Activated CD8-positive, alpha-beta T cell treated with anti-CD3 and anti-CD28 coated beads, Interleukin-2, amount 10 ng/mL, durations not matched to agents 7 days and 5 days (primary cell): ENCODE data around the gene MBNL1. TPM values are rescaled to one million over a fixed set of nuclear protein-coding genes. Genes with fewer than 3 reads are reported as not detected.
"Not testable (repeated sequence)": the region's sequence is repeated elsewhere in the genome, so short reads cannot be mapped to it uniquely, and the experiment has no call there.

Experiments
- ATAC-seq: fragments of 150-1000 bp; cut with Tn5 transposase; one replicate; pipeline ENCODE4 v1.10.0; 2021; ENCODE audit warnings: moderate library complexity
- CTCF ChIA-PET: fragments of 350-600 bp; sonication (Branson Sonifier 250); formaldehyde crosslinking; loops from one replicate; lab custom pipeline; 2021; ENCODE audit warnings: antibody characterized with exemption; lab: Charles Lee
- POLR2A ChIA-PET: fragments of 350-600 bp; sonication (Branson Sonifier 250); formaldehyde crosslinking; loops from one replicate; lab custom pipeline; 2021; ENCODE audit warnings: antibody characterized with exemption; lab: Charles Lee
- DNase-seq: peaks from one replicate; pipeline ENCODE4 v3.0.0-alpha.2; 2020
- H3K27ac Mint-ChIP-seq: one replicate; pipeline ENCODE4 v1.8.0; 2021; ENCODE audit warnings: mild to moderate bottlenecking, mixed read lengths
- H3K27me3 Mint-ChIP-seq: one replicate; pipeline ENCODE4 v1.8.0; 2021; ENCODE audit warnings: low read depth, mixed read lengths
- H3K36me3 Mint-ChIP-seq: one replicate; pipeline ENCODE4 v1.8.0; 2021; ENCODE audit warnings: low read depth, mixed read lengths
- H3K4me1 Mint-ChIP-seq: one replicate; pipeline ENCODE4 v1.8.0; 2021; ENCODE audit warnings: low read depth, mixed read lengths
- H3K4me3 Mint-ChIP-seq: one replicate; pipeline ENCODE4 v1.8.0; 2021; ENCODE audit warnings: mild to moderate bottlenecking, mixed read lengths
- H3K9me3 Mint-ChIP-seq: one replicate; pipeline ENCODE4 v1.8.0; 2022; ENCODE audit warnings: mixed read lengths; ENCODE audit not compliant: insufficient read depth
- total RNA-seq, 2 experiments: library from RNA; stranded (reverse); gene quantifications; one replicate each; pipeline ENCODE4 v1.2.3, GENCODE V29; 2021

MBNL1 gene
- total RNA-seq, 2 experiments from 2014 or later, result 469 to 504 TPM

DNA sequence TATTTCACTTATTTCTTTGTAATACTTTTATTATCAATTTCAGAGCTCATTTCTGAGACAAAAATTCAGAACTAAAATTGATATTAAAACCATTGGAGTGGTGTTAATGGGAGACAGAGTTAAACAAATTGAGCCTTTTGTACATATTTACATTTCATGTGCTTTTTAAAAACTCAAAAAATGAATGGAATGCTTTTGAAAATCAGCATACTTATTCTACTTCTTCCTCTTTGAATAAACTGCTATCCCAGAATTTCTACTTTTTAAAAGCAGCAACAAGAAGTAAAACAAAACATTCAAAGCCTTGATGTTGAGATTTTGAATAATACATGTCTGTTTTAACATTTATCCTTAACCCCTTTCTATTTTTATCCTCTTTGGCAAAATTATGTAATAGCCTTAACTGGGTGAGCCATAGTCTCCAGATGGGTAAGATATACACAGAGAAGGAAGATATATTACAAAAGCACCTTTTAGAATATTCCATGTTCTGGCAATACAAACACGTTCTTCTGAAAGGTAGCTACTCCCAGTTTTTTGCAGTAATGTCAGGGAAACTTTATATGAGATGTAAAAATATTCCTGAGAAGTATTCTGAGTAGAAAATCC is 123.6 kb downstream of the MBNL1 start:
- no peak for DNase-seq
- Mint-ChIP-seq H3K36me3 (peaks cover 66% of the 10 kb centered on the region), H3K4me1 (peaks cover 33% of the 10 kb centered on the region), H3K4me3 (no peak overlapping the region), H3K9me3 (no peaks in the 10 kb centered on the region), H3K27ac (no peak overlapping the region), H3K27me3 (no peaks in the 10 kb centered on the region)
- POLR2A ChIA-PET, result no interaction called here
- CTCF ChIA-PET, result interaction anchor here (0.6 to 1.5 kb wide), 3 partner anchors 9 to 87 kb away, joined by 3 to 4 read pairs (median 3); no protein-coding TSS in a partner anchor
- ATAC-seq, result no peak

DNA sequence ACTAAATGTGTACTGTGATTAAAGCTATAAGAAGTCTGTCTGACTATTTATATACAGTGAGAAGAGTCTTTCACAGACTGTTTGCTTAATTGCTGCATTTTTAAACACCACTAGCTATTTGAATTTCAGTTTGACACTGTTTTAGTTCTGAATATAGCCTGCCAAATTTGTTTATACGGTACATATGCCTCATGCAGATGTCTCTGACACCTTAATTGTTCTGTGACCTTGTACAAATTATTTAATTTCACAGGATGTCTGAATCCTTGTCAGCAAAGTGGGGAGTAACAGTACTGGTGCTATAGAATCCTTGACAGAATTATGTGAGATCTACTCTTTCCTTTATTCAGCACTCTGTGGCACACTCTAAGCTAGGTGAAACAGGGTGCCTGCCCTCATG is 125.5 kb downstream of the MBNL1 start:
- Mint-ChIP-seq H3K27me3 (no peaks in the 10 kb centered on the region), H3K9me3 (no peaks in the 10 kb centered on the region), H3K36me3 (peaks cover 66% of the 10 kb centered on the region), H3K4me3 (no peak overlapping the region), H3K27ac (no peak overlapping the region), H3K4me1 (peaks cover 35% of the 10 kb centered on the region)
- ChIA-PET POLR2A (no interaction called here), CTCF (interaction anchor here (1.1 to 1.2 kb wide), 2 partner anchors 26 to 322 kb away, joined by 3 to 4 read pairs; no protein-coding TSS in a partner anchor)
- DNase-seq (no peak), ATAC-seq (no peak)

DNA sequence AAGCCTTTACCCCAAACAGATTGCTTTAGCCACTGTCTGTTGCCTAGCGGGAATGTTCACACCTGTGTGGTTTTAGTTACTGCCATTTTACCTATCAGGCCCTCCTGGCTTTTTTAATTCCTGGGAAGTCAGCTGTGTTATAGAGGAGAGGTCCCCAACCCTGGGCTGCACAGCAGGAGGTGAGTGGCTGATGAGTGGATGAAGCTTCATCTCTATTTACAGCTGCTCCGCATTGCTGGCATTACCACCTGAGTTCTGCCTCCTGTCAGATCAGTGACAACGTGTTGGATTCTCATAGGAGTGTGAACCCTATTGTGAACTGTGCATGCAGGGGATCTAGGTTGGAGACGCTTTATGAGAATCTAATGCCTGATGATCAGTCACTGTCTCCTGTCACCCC is 127.0 kb downstream of the MBNL1 start:
- H3K36me3 Mint-ChIP-seq, result peaks cover 65% of the 10 kb centered on the region
- ChIA-PET CTCF (no interaction called here), POLR2A (no interaction called here)
- ATAC-seq, result no peak
- no peaks in the 10 kb centered on the region for H3K9me3 Mint-ChIP-seq
- H3K27ac Mint-ChIP-seq, result no peak overlapping the region
- H3K27me3 Mint-ChIP-seq, result no peaks in the 10 kb centered on the region
- no peak overlapping the region for H3K4me3 Mint-ChIP-seq
- DNase-seq, result no peak
- H3K4me1 Mint-ChIP-seq, result peaks cover 41% of the 10 kb centered on the region

DNA sequence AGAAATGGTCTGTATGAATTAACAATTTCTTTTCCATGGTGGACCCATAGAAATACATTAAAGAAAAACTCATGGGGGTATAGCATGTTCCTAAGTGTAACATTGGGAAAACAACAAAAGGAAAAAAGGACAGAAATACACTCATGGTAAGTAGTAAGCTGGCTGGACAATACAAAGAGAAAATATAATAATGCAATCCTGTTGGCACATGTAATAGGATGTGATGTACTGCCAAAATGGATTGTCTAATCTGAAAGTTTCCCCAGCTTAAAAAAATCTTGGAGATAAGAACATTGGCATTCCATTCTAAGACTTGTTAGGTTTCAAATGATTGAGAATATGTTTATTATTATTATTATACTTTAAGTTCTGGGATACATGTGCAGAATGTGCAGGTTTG is 128.1 kb downstream of the MBNL1 start:
- CTCF ChIA-PET, result no interaction called here

DNA sequence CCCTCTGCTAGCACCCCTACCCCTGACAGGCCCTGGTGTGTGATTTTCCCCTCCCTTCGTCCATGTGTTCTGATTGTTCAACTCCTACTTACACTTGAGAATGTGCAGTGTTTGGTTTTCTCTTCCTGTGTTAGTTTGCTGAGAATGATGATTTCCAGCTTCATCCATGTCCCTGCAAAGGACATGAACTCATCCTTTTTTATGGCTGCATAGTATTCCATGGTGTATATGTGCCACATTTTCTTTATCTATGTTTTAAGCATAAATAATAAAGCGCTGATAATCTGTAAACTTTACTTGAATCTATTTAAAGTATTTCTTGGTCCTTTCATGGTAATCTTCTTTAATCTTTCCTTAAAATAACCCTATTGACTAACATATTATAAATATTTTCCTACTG is 128.6 kb downstream of the MBNL1 start:
- CTCF ChIA-PET, H3K9me3 Mint-ChIP-seq, DNase-seq, H3K27me3 Mint-ChIP-seq, H3K27ac Mint-ChIP-seq, ATAC-seq, POLR2A ChIA-PET, H3K4me3 Mint-ChIP-seq: not testable (repeated sequence)
- Mint-ChIP-seq H3K36me3 (peaks cover 60% of the 10 kb centered on the region), H3K4me1 (peaks cover 48% of the 10 kb centered on the region)

More for the DNA sequence above, 128.1 kb downstream of the MBNL1 start:
- POLR2A ChIA-PET, result no interaction called here
- no peaks in the 10 kb centered on the region for H3K9me3 Mint-ChIP-seq
- H3K27ac Mint-ChIP-seq, result no peak overlapping the region
- H3K4me1 Mint-ChIP-seq, result peaks cover 44% of the 10 kb centered on the region
- H3K36me3 Mint-ChIP-seq, result peaks cover 58% of the 10 kb centered on the region
- H3K27me3 Mint-ChIP-seq, result no peaks in the 10 kb centered on the region
- no peak overlapping the region for H3K4me3 Mint-ChIP-seq
- ATAC-seq (no peak), DNase-seq (no peak)

DNA sequence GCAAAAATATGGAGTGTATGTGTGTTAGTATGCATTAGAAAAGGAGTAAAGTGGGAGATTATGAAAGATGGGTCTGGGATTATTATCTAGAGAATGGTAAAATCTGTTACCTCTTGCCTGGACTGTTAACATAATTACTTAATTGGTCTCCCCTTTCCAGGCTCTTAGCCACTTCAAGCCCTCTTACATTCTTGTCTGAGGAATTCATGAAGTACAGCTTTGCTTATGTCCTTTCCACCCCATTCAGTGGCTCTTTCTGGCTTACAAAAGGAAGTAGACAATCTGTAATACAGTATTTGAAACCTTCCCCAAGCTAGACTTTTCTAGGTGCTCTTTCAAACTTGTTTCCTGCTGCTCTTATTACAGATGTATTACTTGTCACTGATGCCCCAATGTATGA is 129.8 kb downstream of the MBNL1 start:
- ATAC-seq (no peak), DNase-seq (no peak)
- Mint-ChIP-seq H3K4me3 (no peak overlapping the region), H3K4me1 (peaks cover 56% of the 10 kb centered on the region), H3K27ac (no peak overlapping the region), H3K27me3 (no peaks in the 10 kb centered on the region), H3K36me3 (peaks cover 61% of the 10 kb centered on the region), H3K9me3 (no peaks in the 10 kb centered on the region)
- ChIA-PET POLR2A (interaction anchor here (0.7 to 1.0 kb wide), 2 partner anchors 20 to 130 kb away, joined by 3 to 4 read pairs; partner anchors contain the start of gene MBNL1), CTCF (interaction anchor here (0.6 to 1.2 kb wide), 2 partner anchors 326 to 422 kb away, joined by 3 to 4 read pairs; no protein-coding TSS in a partner anchor)

DNA sequence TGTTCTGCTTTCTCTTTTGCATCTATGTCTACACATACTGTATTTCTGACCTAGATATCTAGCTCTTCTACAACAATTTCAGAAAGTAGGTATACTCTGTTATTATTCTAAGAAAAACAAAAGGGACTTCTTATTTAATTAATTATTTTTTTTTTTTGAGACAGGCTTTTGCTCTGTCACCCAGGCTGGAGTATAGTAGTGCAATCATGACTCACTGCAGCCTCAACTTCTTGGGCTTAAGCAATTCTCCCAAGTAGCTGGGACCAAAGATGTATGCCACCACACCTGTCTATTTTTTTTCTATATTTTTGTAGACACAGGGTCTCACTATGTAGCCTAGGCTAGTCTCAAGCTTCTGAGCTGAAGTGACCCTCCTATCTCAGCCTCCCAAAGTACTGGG is 130.6 kb downstream of the MBNL1 start:
- Mint-ChIP-seq H3K36me3 (peaks cover 59% of the 10 kb centered on the region), H3K4me1 (peaks cover 60% of the 10 kb centered on the region), H3K4me3 (no peak overlapping the region), H3K9me3 (no peaks in the 10 kb centered on the region), H3K27me3 (no peaks in the 10 kb centered on the region), H3K27ac (peak overlapping the region; percentile 18)
- DNase-seq (no peak), ATAC-seq (no peak)
- ChIA-PET CTCF (interaction anchor here (1.2 kb wide), 1 partner anchor 327 kb away, joined by 4 read pairs; no protein-coding TSS in a partner anchor), POLR2A (interaction anchor here (0.6 to 1.0 kb wide), 2 partner anchors 12 to 131 kb away, joined by 3 read pairs; partner anchors contain the start of gene MBNL1)

DNA sequence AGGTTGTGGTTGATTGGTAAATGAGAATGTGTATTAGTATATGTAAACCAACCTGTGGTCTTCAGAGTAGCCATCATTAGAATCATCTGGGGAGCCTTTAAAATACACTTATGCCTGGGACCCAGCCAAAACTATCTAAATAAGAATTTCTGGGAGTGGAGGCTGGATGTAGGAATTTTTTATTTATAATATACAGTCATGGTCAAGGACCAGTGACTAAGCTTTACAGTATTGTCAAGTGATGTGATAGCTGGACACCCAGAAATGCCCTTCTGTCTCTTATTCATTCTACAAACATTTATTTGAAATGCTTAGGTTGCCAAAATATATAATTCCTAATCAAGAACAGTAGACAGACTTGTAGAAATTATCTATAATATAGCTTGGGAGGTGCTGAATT is 132.2 kb downstream of the MBNL1 start:
- ChIA-PET POLR2A (no interaction called here), CTCF (interaction anchor here (1.0 kb wide), 1 partner anchor 8 kb away, joined by 4 read pairs; no protein-coding TSS in a partner anchor)
- Mint-ChIP-seq H3K27ac (no peak overlapping the region), H3K4me3 (no peak overlapping the region), H3K9me3 (no peaks in the 10 kb centered on the region), H3K4me1 (peaks cover 55% of the 10 kb centered on the region), H3K36me3 (peaks cover 50% of the 10 kb centered on the region), H3K27me3 (no peaks in the 10 kb centered on the region)
- DNase-seq (no peak), ATAC-seq (no peak)

DNA sequence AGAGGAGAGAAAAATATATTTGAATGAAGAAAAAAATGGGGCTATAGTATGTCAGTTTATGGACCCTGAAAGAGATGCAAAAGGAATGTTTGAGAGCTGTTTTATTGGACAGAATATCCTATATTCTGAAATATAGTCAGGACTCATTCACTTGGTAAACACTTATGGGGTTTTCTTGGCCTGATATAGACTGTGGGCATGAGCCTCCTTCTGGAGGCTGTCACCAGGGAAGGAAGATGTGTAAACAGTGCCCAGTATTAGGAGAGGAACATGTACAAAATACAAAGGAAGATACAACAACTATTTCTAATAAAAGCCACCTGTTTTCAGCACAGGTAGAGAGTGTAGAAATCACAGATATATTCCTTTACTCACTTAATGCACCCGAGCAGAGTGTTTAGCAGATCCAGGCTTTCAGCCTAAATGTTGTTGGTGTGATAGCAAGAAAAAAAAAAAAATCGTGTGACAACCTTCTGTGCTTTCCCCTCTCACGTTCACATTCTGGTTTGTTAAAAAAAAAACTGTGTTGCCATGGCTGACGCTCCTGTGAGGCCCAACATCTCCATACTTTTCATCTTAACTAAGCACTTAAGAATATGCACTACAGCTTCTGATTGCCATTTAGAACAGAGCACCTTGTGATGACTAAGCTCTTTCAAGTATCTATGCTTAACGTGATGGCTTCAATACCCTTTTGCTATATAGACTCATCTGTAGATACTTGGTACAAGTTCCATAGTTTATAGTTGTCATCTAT is 134.1 kb downstream of the MBNL1 start:
- Mint-ChIP-seq H3K36me3 (peaks cover 46% of the 10 kb centered on the region), H3K9me3 (no peaks in the 10 kb centered on the region), H3K27me3 (no peaks in the 10 kb centered on the region), H3K27ac (peak overlapping the region; percentile 4), H3K4me3 (no peak overlapping the region), H3K4me1 (peaks cover 59% of the 10 kb centered on the region)
- CTCF ChIA-PET, result interaction anchor here (0.9 kb wide), 1 partner anchor 18 kb away, joined by 3 read pairs; no protein-coding TSS in a partner anchor
- peak; percentile 46 for ATAC-seq
- POLR2A ChIA-PET, result interaction anchor here (1.0 kb wide), 1 partner anchor 12 kb away, joined by 6 read pairs; no protein-coding TSS in a partner anchor
- no peak for DNase-seq

DNA sequence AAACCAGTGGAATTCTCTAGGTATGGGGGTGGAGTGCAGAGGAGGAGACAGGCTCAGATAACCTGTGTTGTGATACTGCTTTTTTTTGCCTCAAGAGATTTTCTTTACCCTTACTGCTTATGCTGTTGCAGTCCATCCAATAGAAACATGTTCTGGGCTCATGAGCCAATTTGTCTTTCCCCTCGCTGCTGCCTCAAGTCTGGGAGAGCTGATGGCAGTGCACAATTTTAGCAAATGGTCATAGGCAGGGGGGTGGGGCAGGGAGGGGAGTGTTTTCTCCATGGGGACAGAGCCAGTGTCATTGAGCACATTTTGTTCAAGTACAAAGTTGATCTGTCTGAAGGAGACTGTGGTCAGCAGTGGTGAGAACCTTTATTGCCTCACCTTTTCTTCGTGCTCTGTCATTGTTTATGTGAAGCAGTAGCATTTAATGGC is 134.9 kb downstream of the MBNL1 start:
- H3K27me3 Mint-ChIP-seq, result no peaks in the 10 kb centered on the region
- H3K27ac Mint-ChIP-seq, result peak overlapping the region; percentile 4
- DNase-seq (no peak), ATAC-seq (no peak)
- no peaks in the 10 kb centered on the region for H3K9me3 Mint-ChIP-seq
- no peak overlapping the region for H3K4me3 Mint-ChIP-seq
- peaks cover 59% of the 10 kb centered on the region for H3K4me1 Mint-ChIP-seq
- CTCF ChIA-PET, result no interaction called here
- H3K36me3 Mint-ChIP-seq, result peaks cover 46% of the 10 kb centered on the region
- POLR2A ChIA-PET, result interaction anchor here (1.0 kb wide), 1 partner anchor 13 kb away, joined by 6 read pairs; no protein-coding TSS in a partner anchor

DNA sequence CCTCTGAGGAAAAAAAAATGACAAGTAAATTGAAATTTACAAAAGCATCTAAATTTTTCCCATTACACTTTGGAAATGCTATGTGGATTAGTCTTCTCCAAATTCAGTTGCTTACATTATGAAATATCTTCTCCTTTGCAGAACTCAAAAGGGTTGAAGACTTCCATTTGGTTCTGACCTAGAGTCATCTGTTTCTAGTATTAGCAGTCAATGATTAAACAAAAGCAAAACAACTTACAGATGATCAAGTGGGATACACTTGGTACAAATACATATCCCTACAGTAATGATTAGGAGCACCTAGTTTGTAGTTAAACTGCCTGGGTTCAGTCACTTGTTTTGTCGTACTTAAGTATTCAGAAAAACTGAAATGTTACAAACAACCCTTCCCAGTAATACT is 136.2 kb downstream of the MBNL1 start:
- ChIA-PET POLR2A (no interaction called here), CTCF (no interaction called here)
- no peak overlapping the region for H3K27ac Mint-ChIP-seq
- DNase-seq (no peak), ATAC-seq (no peak)
- H3K4me1 Mint-ChIP-seq, result peaks cover 49% of the 10 kb centered on the region
- H3K4me3 Mint-ChIP-seq, result no peak overlapping the region
- H3K27me3 Mint-ChIP-seq, result no peaks in the 10 kb centered on the region
- no peaks in the 10 kb centered on the region for H3K9me3 Mint-ChIP-seq
- peaks cover 41% of the 10 kb centered on the region for H3K36me3 Mint-ChIP-seq
